SH-SY5Y (cell line): Measurements from ENCODE around the gene NPBWR2.

Experiments
- GATA2 ChIP-seq: IDR thresholded peaks from 2 replicates; pipeline ENCODE4 v1.6.1; 2011; ENCODE audit warnings: mild to moderate bottlenecking, low read depth, low read length
- GATA3 ChIP-seq: IDR thresholded peaks from 2 replicates; pipeline ENCODE4 v1.6.1; 2011; ENCODE audit warnings: low read depth, mild to moderate bottlenecking, low read length, moderate library complexity

NPBWR2 gene

GRCh38 chr20:64136004-64136710, 28.8 kb upstream of the NPBWR2 start:
- TF ChIP-seq GATA2 (no peak), GATA3 (no peak)

GRCh38 chr20:64133951-64134407, 26.6 kb upstream of the NPBWR2 start:
- TF ChIP-seq GATA2 (no peak), GATA3 (no peak)

- TF ChIP-seq GATA3, result no peak
- no peak for TF ChIP-seq GATA2
Measured at GRCh38 chr20:64131406-64131805, 24.0 kb upstream of the NPBWR2 start.

GRCh38 chr20:64130876-64131275, 23.5 kb upstream of the NPBWR2 start:
- TF ChIP-seq GATA3 (no peak), GATA2 (no peak)

GRCh38 chr20:64130271-64130670, 22.9 kb upstream of the NPBWR2 start:
- TF ChIP-seq GATA2 (no peak), GATA3 (no peak)

GRCh38 chr20:64129146-64129782, 21.9 kb upstream of the NPBWR2 start:
- TF ChIP-seq GATA2 (no peak), GATA3 (no peak)

GRCh38 chr20:64121586-64121985, 14.2 kb upstream of the NPBWR2 start:
- TF ChIP-seq GATA2, result no peak
- no peak for TF ChIP-seq GATA3

- TF ChIP-seq GATA2 (no peak), GATA3 (no peak)
Measured at GRCh38 chr20:64119681-64120341, 12.4 kb upstream of the NPBWR2 start.

- TF ChIP-seq GATA3 (no peak), GATA2 (no peak)
Measured at GRCh38 chr20:64119301-64119680, 11.9 kb upstream of the NPBWR2 start.

- no peak for TF ChIP-seq GATA2
- TF ChIP-seq GATA3, result no peak
Measured at GRCh38 chr20:64116541-64117431, 9.4 kb upstream of the NPBWR2 start.

- TF ChIP-seq GATA2, result no peak
- TF ChIP-seq GATA3, result no peak
Measured at GRCh38 chr20:64116016-64116415, 8.7 kb upstream of the NPBWR2 start.

- TF ChIP-seq GATA3 (no peak), GATA2 (no peak)
Measured at GRCh38 chr20:64115171-64115911, 8.0 kb upstream of the NPBWR2 start.

GRCh38 chr20:64114356-64114971, 7.1 kb upstream of the NPBWR2 start:
- no peak for TF ChIP-seq GATA2
- TF ChIP-seq GATA3, result no peak
